ENCODE data around the gene KCNJ1.

DNA sequence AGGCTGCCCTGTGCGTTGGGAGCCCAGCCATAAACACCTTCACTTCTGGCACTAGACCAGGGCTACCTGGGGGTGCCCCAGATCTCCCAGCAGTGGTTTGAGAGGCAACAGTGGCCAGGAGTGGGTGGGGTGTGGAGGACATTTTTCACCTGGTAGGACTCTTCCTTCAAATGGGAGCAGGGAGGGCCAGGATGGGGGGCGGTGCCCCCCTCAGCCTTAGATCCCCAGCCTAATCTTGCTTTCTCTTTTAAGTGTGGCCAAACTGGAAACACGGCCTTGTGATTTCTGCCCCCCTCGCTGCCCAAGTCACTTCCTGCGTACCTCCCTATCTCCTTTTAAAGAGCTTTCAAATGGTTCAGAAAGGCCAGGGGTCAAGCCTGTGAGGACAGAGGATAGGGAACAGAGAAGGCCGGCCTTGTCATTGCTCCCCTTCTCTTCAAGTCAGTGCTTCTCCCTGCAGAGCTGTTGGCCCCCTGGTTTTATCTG is 24.9 kb upstream of the KCNJ1 start:
- TF ChIP-seq, protein P1, sequence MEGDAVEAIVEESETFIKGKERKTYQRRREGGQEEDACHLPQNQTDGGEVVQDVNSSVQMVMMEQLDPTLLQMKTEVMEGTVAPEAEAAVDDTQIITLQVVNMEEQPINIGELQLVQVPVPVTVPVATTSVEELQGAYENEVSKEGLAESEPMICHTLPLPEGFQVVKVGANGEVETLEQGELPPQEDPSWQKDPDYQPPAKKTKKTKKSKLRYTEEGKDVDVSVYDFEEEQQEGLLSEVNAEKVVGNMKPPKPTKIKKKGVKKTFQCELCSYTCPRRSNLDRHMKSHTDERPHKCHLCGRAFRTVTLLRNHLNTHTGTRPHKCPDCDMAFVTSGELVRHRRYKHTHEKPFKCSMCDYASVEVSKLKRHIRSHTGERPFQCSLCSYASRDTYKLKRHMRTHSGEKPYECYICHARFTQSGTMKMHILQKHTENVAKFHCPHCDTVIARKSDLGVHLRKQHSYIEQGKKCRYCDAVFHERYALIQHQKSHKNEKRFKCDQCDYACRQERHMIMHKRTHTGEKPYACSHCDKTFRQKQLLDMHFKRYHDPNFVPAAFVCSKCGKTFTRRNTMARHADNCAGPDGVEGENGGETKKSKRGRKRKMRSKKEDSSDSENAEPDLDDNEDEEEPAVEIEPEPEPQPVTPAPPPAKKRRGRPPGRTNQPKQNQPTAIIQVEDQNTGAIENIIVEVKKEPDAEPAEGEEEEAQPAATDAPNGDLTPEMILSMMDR (conservative IDR thresholded peaks at IDR 0.05; ENCODE audit: low read depth, low read length): no peak
- no peak for TF ChIP-seq EZH2 (IDR thresholded peaks at IDR 0.05; ENCODE audit: borderline replicate concordance, low read depth, low read length, poor library complexity, severe bottlenecking)

Data from A673 (cell line).